Lower leg skin (tissue), 4 donors: ENCODE results near the gene CYBC1. TPM values are rescaled to one million over a fixed set of nuclear protein-coding genes. Genes with fewer than 3 reads are reported as not detected.

ENCODE experiments used
- DNase-seq, 2 donors: peaks; one replicate each; pipeline ENCODE4 v3.0.0-alpha.2; 2019; ENCODE audit warnings: low spot score in 2 of 2
- H3K4me3 ChIP-seq: fragments of 200-600 bp; sonication (generic); 2 replicates; pipeline ENCODE4 v1.5.1; 2017; ENCODE audit warnings: mild to moderate bottlenecking, low read depth; ENCODE audit not compliant: poor library complexity, severe bottlenecking
- CTCF ChIP-seq, 3 donors: fragments of 450-650 bp; IDR thresholded peaks; one replicate each; pipeline ENCODE4 v1.5.1; 2016; ENCODE audit warnings: antibody characterized with exemption in 3 of 3, mild to moderate bottlenecking in 3 of 3, moderate library complexity in 2 of 3
- POLR2A ChIP-seq, 2 donors: fragments of 450-650 bp; IDR thresholded peaks; one replicate each; pipeline ENCODE4 v1.6.1; 2016 to 2017; ENCODE audit warnings: antibody characterized with exemption in 2 of 2, mild to moderate bottlenecking in 1 of 2, moderate library complexity in 1 of 2
- WGBS, 2 donors: methylation state at CpG; one replicate each; pipeline ENCODE4 v1.1.5; 2018; 5-methylcytosine and 5-hydroxymethylcytosine counted together
- intact Hi-C: fragments of 100-400 bp; cut with DNase I; formaldehyde crosslinking; loops from one replicate; pipeline ENCODE4 v1.15.0; 2023; ENCODE audit warnings: low total_unique reads
- total RNA-seq, 4 donors: library from RNA; depleted of rRNA; stranded (reverse); fragments of >200 nt; gene quantifications; one replicate each; pipeline ENCODE4 v1.1.0, GENCODE V29; 2016

The CYBC1 gene
- total RNA-seq, 4 donors from 2014 or later: 32.4 to 48.8 (median 43.5) TPM

- intact Hi-C loops: no loop called here
- TF ChIP-seq CTCF (IDR thresholded peaks at IDR 0.05): no peak
- TF ChIP-seq POLR2A (IDR thresholded peaks at IDR 0.05): no peak
- no peak overlapping the region for H3K4me3 ChIP-seq
- WGBS, 2 donors: 78 to 86% methylated on average over 11 of the region's 11 CpGs
- DNase-seq: no peak
These were observed 23.9 kb upstream of the CYBC1 start for GRCh38 chr17:82474223-82475010.

GRCh38 chr17:82470065-82470464, 19.5 kb upstream of the CYBC1 start:
- H3K4me3 ChIP-seq: no peak overlapping the region
- TF ChIP-seq CTCF (IDR thresholded peaks at IDR 0.05): no peak
- no peak for TF ChIP-seq POLR2A (IDR thresholded peaks at IDR 0.05)
- no peak for DNase-seq
- intact Hi-C loops: no loop called here
- 94 to 95% methylated on average over 7 of the region's 7 CpGs for WGBS, 2 donors

DNA sequence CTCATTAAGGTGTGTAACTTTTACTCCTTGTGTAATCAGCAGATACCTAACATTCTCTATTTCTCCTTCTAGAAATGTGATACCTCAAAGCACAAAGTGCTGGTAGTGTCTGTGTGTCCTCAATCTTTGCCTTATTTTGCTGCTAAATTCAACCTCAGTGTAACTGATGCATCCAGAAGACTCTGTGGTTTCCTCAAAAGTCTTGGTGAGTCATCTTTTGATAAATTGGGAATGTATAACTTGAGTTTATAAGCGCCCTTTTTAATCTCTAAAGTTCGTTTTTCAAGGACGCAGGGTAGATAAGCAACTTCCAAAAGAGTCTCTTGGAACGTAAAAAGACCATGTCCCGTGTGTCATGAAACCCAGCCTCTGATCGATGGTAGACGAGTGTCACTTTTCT, 18.1 kb upstream of the CYBC1 start:
- intact Hi-C loops: no loop called here
- DNase-seq: no peak
- whole genome bisulfite sequencing, 2 donors: 93 to 95% methylated on average over 7 of the region's 7 CpGs
- no peak overlapping the region for H3K4me3 ChIP-seq
- TF ChIP-seq CTCF (IDR thresholded peaks at IDR 0.05) (no peak), POLR2A (IDR thresholded peaks at IDR 0.05) (no peak)

DNA sequence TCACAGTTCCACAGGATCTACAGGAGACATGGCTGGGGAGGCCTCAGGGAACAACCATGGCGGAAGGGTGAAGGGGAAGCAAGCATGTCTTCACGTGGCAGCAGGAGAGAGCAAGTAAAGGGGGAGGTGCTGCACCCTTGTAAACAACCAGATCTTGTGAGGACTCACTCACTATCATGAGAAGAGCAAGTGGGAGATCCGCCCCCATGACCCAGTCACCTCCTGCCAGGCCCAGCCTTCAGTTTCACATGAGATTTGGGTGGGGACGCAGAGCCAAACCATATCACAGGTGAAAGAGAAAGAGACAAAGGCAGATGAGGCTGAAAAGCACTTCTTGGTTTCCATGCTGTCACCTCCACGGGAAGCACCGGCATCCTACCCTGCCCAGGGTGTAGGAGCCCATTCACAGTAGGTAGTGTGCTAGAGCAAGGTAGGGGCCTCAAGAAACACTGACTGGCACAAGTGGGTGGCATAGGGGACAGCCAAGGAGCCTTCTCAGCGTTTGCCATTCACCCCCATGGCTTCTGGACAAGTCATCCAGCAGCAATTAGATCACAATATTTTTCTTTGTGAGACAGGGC, 14.6 kb upstream of the CYBC1 start:
- no peak for DNase-seq
- intact Hi-C loops: no loop called here
- WGBS, 2 donors: 81 to 90% methylated on average over 7 of the region's 7 CpGs
- TF ChIP-seq CTCF (IDR thresholded peaks at IDR 0.05) (no peak), POLR2A (IDR thresholded peaks at IDR 0.05) (no peak)
- no peak overlapping the region for H3K4me3 ChIP-seq

GRCh38 chr17:82464567-82464929, 14.0 kb upstream of the CYBC1 start:
- intact Hi-C loops: no loop called here
- no peak overlapping the region for H3K4me3 ChIP-seq
- 88 to 90% methylated on average over 11 of the region's 11 CpGs for WGBS, 2 donors
- TF ChIP-seq POLR2A (IDR thresholded peaks at IDR 0.05): no peak
- TF ChIP-seq CTCF (IDR thresholded peaks at IDR 0.05): no peak
- DNase-seq: no peak
